Spleen (tissue), 11 donors: ENCODE results near the gene TCF7. TPM values are rescaled to one million over a fixed set of nuclear protein-coding genes. Genes with fewer than 3 reads are reported as not detected.
A peak's percentile ranks its signal among the peaks of the same experiment; 100 is the strongest.

Source experiments
- DNase-seq: peaks from one replicate; pipeline ENCODE4 v3.0.0-alpha.2; 2020
- H3K27ac ChIP-seq, 8 donors: fragments of 200-600 bp; sonication (generic) in 7 of 8; 1 replicate in 4 of 8; 2 replicates in 4 of 8; pipeline versions ENCODE4 v1.5.0 to v1.8.0; 2016 to 2021; ENCODE audit warnings: inconsistent platforms in 4 of 8, mild to moderate bottlenecking in 4 of 8, moderate library complexity in 1 of 8
- H3K27me3 ChIP-seq, 7 donors: fragments of 200-600 bp; sonication (generic) in 6 of 7; replicated peaks in 1 of 7; 1 replicate in 4 of 7; 2 replicates in 3 of 7; pipeline versions ENCODE4 v1.5.0 to v1.8.0; 2016 to 2021; ENCODE audit warnings: inconsistent platforms in 3 of 7, mild to moderate bottlenecking in 1 of 7
- H3K36me3 ChIP-seq, 6 donors: fragments of 200-600 bp; sonication (generic) in 5 of 6; 1 replicate in 4 of 6; 2 replicates in 2 of 6; pipeline versions ENCODE4 v1.5.0 to v1.8.0; 2016 to 2021; ENCODE audit warnings: inconsistent platforms in 2 of 6
- H3K4me1 ChIP-seq, 6 donors: fragments of 200-600 bp; sonication (generic) in 5 of 6; 1 replicate in 3 of 6; 2 replicates in 3 of 6; pipeline versions ENCODE4 v1.5.0 to v1.8.0; 2016 to 2021; ENCODE audit warnings: inconsistent platforms in 3 of 6
- H3K4me3 ChIP-seq, 8 donors: fragments of 200-600 bp; sonication (generic) in 7 of 8; 1 replicate in 4 of 8; 2 replicates in 4 of 8; pipeline versions ENCODE4 v1.5.0 to v1.8.0; 2016 to 2021; ENCODE audit warnings: inconsistent platforms in 4 of 8, mild to moderate bottlenecking in 4 of 8, moderate library complexity in 2 of 8
- H3K9me3 ChIP-seq, 8 donors: fragments of 200-600 bp; sonication (generic) in 7 of 8; 1 replicate in 4 of 8; 2 replicates in 4 of 8; pipeline versions ENCODE4 v1.5.0 to v1.8.0; 2016 to 2021; ENCODE audit warnings: inconsistent platforms in 4 of 8
- POLR2A ChIP-seq, 3 donors: fragments of 450-650 bp; IDR thresholded peaks; one replicate each; pipeline ENCODE4 v1.5.1; 2017; ENCODE audit warnings: antibody characterized with exemption in 3 of 3, mild to moderate bottlenecking in 1 of 3
- POLR2AphosphoS5 ChIP-seq, 3 donors: sonication (generic); formaldehyde crosslinking; IDR thresholded peaks; one replicate each; pipeline ENCODE4 v1.5.1; 2017; ENCODE audit warnings: antibody characterized with exemption in 3 of 3
- WGBS, 5 donors: extraction: QIAGEN DNeasy Blood & Tissue Kit in 3 of 5; methylation state at CpG; one replicate each; pipeline versions ENCODE4 v1.1.5 to v1.1.7; 2013 to 2018; 5-methylcytosine and 5-hydroxymethylcytosine counted together
- intact Hi-C: fragments of 100-400 bp; cut with DNase I; formaldehyde crosslinking; loops from one replicate; pipeline ENCODE4 v1.15.0; 2023; ENCODE audit warnings: low total_unique reads
- polyA plus RNA-seq, 3 donors: library from polyadenylated mRNA; stranded (reverse); fragments of 200-250 nt; gene quantifications; one replicate each; pipeline ENCODE4 v1.2.1, GENCODE V29; 2013
- total RNA-seq, 7 donors: library from RNA; depleted of rRNA in 3 of 7; stranded (reverse); fragments of >200 nt in 3 of 7; fragmentation: NEBNext Ultra II Directional in 4 of 7; extraction: Animal tissue kit (Norgen Biotek cat#: 25700) in 4 of 7; gene quantifications; one replicate each; pipeline versions ENCODE4 v1.1.0 to v1.2.1, GENCODE V29; 2016 to 2021
- TF ChIP-seq, protein P1 (sequence below), 11 experiments: fragments of 200-600 bp in 7 of 11; fragments of 450-650 bp in 4 of 11; sonication (generic) in 4 of 11; IDR thresholded peaks in 8 of 11; conservative IDR thresholded peaks in 3 of 11; 1 replicate in 7 of 11; 2 replicates in 4 of 11; pipeline versions ENCODE4 v1.4.0 to v1.8.0; 2016 to 2021; ENCODE audit warnings: antibody characterized with exemption in 11 of 11, inconsistent platforms in 4 of 11, mild to moderate bottlenecking in 1 of 11
- donor health status: healthy with polysubstance abuse.
- donor health status: DM: no; HTN: no; CAD: no; lungs with moderate emphysema.
- donor health status: DM: no; HTN: no; CAD: no.
- donor health status: Bipolar disorder and iron deficiency.
- donor health status: healthy.
- donor health status: DM: no; HTN: no; CAD: no.
- donor health status: DM: yes; HTN: yes; CAD: no.

Gene TCF7
- total and polyA plus RNA-seq, 10 donors, result 13.7 to 88.3 (median 36.8) TPM

DNA sequence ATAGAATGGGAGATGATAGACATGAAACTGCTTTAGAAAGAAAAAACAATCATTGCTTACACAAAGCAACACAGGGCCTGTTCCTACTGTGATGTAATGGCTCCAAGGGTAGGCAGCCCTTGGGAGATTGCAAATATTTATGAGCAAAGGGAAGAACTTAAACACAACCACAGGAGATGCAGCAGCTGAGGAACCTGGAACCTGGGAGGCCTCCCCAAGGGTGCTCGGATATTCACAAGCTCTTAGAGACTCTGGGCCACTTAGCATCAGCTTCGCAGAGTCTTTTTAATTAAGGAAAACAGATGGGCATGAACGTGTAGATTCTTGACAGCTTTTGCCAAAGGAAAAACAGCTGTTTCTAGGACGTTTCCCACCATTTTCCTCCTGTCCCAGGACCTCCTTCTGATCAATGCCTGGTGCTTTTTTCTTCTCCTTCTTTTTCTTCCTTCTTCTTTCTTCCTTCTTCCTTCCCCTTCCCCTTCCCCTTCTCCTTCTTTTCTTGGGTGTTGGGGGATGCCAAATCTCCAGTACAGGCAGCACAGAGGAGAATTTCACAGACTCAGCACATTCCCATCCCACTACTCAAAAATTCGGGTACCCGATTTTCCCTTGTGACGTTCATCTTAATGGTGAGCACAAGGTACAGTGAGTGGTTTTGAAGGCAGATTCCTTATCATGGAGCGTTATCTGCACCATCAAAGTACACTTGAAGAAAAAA, 28.1 kb upstream of the TCF7 start:
- 73 to 82% (median 74%) methylated on average over 8 of the region's 8 CpGs for WGBS, 5 donors
- DNase-seq, result no peak

DNA sequence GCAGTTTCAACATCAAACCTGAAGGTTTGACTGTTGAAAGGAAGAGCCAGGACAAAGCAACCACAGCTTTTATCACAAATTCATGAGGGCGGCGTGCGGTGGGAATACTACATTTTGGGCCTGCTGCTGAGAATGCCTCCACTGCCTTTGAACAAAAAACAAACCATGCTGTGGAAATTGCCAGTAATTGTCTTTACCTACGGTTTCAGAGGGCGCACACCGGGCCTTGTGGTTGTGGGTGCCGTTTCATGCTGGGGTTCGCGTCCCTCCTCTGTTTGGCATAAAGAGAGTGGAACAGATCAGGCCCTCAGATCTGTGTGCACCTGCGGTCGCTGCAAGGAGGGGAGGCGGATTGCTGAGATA, 27.6 kb upstream of the TCF7 start:
- Histone ChIP-seq H3K4me1 (peaks cover 6 to 36% (median 18%) of the 10 kb centered on the region in 6 donors), H3K27ac (peak overlapping the region in 2 of 8 donors; percentile 44 to 65), H3K9me3 (no peaks in the 10 kb centered on the region), H3K36me3 (no peaks in the 10 kb centered on the region), H3K27me3 (no peaks in the 10 kb centered on the region), H3K4me3 (no peak overlapping the region)
- intact Hi-C loops, result no loop called here
- peak in 1 of 3 donors; percentile 40 for TF ChIP-seq POLR2AphosphoS5 (IDR thresholded peaks at IDR 0.05)
- TF ChIP-seq, protein P1, sequence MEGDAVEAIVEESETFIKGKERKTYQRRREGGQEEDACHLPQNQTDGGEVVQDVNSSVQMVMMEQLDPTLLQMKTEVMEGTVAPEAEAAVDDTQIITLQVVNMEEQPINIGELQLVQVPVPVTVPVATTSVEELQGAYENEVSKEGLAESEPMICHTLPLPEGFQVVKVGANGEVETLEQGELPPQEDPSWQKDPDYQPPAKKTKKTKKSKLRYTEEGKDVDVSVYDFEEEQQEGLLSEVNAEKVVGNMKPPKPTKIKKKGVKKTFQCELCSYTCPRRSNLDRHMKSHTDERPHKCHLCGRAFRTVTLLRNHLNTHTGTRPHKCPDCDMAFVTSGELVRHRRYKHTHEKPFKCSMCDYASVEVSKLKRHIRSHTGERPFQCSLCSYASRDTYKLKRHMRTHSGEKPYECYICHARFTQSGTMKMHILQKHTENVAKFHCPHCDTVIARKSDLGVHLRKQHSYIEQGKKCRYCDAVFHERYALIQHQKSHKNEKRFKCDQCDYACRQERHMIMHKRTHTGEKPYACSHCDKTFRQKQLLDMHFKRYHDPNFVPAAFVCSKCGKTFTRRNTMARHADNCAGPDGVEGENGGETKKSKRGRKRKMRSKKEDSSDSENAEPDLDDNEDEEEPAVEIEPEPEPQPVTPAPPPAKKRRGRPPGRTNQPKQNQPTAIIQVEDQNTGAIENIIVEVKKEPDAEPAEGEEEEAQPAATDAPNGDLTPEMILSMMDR (IDR thresholded peaks at IDR 0.05 in 8 of 11, conservative IDR thresholded peaks at IDR 0.05 in 3 of 11), result no peak
- 74 to 87% (median 83%) methylated on average over 12 of the region's 12 CpGs for WGBS, 5 donors
- no peak for DNase-seq

More for the DNA sequence above, 28.1 kb upstream of the TCF7 start:
- Histone ChIP-seq H3K27ac (peak overlapping the region in 2 of 8 donors; percentile 27 to 28), H3K9me3 (no peaks in the 10 kb centered on the region), H3K4me3 (no peak overlapping the region), H3K4me1 (peaks cover 6 to 31% (median 15%) of the 10 kb centered on the region in 6 donors), H3K36me3 (no peaks in the 10 kb centered on the region), H3K27me3 (no peaks in the 10 kb centered on the region)
- TF ChIP-seq, protein P1 (IDR thresholded peaks at IDR 0.05 in 8 of 11, conservative IDR thresholded peaks at IDR 0.05 in 3 of 11), result no peak
- no peak for TF ChIP-seq POLR2A (IDR thresholded peaks at IDR 0.05)
- TF ChIP-seq POLR2AphosphoS5 (IDR thresholded peaks at IDR 0.05), result no peak
- intact Hi-C loops, result no loop called here

DNA sequence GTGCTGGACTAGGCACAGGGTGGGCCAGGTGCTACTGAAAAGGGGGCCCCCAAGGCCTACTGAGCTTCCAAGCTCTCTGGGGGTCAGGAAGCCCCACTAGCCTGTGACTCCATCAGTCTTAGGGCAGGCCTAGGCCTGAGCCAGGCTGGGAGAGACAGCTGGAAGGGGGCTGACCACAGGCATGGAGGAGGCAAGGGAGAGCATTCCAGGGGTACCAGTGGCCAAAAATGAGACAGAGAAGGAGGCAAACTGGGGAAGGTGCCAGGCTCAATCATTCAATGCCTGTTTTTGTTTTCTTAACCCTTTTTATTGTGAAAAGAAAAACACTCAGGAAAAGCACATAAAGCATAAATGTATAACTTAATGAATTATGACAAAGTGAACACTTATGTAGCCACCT, 26.2 kb upstream of the TCF7 start:
- no peak for TF ChIP-seq POLR2AphosphoS5 (IDR thresholded peaks at IDR 0.05)
- TF ChIP-seq, protein P1 (IDR thresholded peaks at IDR 0.05 in 8 of 11, conservative IDR thresholded peaks at IDR 0.05 in 3 of 11), result no peak
- no peak for TF ChIP-seq POLR2A (IDR thresholded peaks at IDR 0.05)
- intact Hi-C loops, result no loop called here
- Histone ChIP-seq H3K27me3 (no peaks in the 10 kb centered on the region), H3K4me3 (no peak overlapping the region), H3K36me3 (no peaks in the 10 kb centered on the region), H3K4me1 (peaks cover 6 to 40% (median 18%) of the 10 kb centered on the region in 6 donors), H3K9me3 (no peaks in the 10 kb centered on the region), H3K27ac (peak overlapping the region in 3 of 8 donors; percentile 34 to 65 (median 56))
- peak; percentile 48 for DNase-seq

DNA sequence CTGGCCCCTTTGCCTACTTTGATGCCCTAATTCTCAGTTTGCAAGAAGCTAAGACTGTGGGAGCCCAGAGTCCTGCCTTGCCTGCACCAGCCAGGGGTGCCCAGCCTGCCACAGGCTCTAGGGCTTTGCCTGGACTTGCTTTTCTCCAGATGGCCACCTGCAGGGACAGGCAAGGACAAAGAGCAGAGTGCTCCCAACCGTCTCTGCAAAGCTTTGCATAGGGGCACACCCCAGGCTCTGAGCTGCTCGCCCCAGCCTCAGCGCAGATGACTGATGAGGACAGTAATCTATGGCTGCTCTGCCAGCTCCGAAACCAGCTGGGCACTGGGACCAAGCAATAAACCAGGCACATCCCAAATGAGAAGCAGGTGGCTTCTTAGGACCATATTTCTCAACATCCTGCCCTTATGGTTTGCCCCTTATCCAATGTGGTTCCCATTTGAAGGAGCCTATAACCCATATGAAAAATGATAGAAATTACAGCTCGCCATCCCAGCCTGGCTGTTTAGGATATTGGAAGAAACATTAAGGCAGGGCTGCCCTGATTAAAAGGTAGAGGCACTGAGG, 25.4 kb upstream of the TCF7 start:
- DNase-seq, result peak; percentile 63
- Histone ChIP-seq H3K9me3 (no peaks in the 10 kb centered on the region), H3K36me3 (no peaks in the 10 kb centered on the region), H3K27me3 (no peaks in the 10 kb centered on the region), H3K4me1 (peaks cover 6 to 40% (median 18%) of the 10 kb centered on the region in 6 donors), H3K4me3 (no peak overlapping the region), H3K27ac (peak overlapping the region in 1 of 8 donors; percentile 65)
- TF ChIP-seq, protein P1 (IDR thresholded peaks at IDR 0.05 in 8 of 11, conservative IDR thresholded peaks at IDR 0.05 in 3 of 11), result no peak
- no peak for TF ChIP-seq POLR2AphosphoS5 (IDR thresholded peaks at IDR 0.05)
- TF ChIP-seq POLR2A (IDR thresholded peaks at IDR 0.05), result no peak
- WGBS, 5 donors, result 91 to 96% (median 92%) methylated on average over 5 of the region's 5 CpGs
- intact Hi-C loops, result no loop called here
